Prostate gland (tissue), 2 donors: ENCODE data around the gene PRAMEF33. TPM values are rescaled to one million over a fixed set of nuclear protein-coding genes. Genes with fewer than 3 reads are reported as not detected.
"Not testable (repeated sequence)": the region's sequence is repeated elsewhere in the genome, so short reads cannot be mapped to it uniquely, and the experiment has no call there.

Experiments used
- DNase-seq: peaks from one replicate; pipeline ENCODE4 v3.0.0-alpha.2; 2019; ENCODE audit warnings: low spot score
- H3K27ac ChIP-seq, 2 donors: fragments of 200-600 bp; sonication (generic); 2 replicates each; pipeline ENCODE4 v1.5.1; 2017 to 2019
- H3K27me3 ChIP-seq: fragments of 200-600 bp; sonication (generic); replicated peaks from 2 replicates; pipeline ENCODE4 v1.5.1; 2019; ENCODE audit not compliant: insufficient read depth
- H3K36me3 ChIP-seq, 2 donors: fragments of 200-600 bp; sonication (generic); 1 replicate in 1 of 2; 2 replicates in 1 of 2; pipeline versions ENCODE4 v1.5.1 to v1.8.1; 2017 to 2019
- H3K4me1 ChIP-seq: fragments of 200-600 bp; sonication (generic); replicated peaks from 2 replicates; pipeline ENCODE4 v1.5.1; 2019
- H3K4me3 ChIP-seq, 2 donors: fragments of 200-600 bp; sonication (generic); 2 replicates each; pipeline ENCODE4 v1.5.1; 2017 to 2019
- H3K9me3 ChIP-seq: fragments of 200-600 bp; sonication (generic); 2 replicates; pipeline ENCODE4 v1.5.1; 2017
- WGBS: methylation state at CpG from one replicate; pipeline ENCODE4 v1.1.5; 2018; 5-methylcytosine and 5-hydroxymethylcytosine counted together
- intact Hi-C: fragments of 100-400 bp; cut with DNase I; formaldehyde crosslinking; loops from one replicate; pipeline ENCODE4 v1.14.2; 2022
- total RNA-seq, 2 donors: library from RNA; depleted of rRNA; stranded (reverse); fragments of >200 nt; gene quantifications; one replicate each; pipeline ENCODE4 v1.1.0, GENCODE V29; 2016

PRAMEF33 gene
- not detected for total RNA-seq

DNA sequence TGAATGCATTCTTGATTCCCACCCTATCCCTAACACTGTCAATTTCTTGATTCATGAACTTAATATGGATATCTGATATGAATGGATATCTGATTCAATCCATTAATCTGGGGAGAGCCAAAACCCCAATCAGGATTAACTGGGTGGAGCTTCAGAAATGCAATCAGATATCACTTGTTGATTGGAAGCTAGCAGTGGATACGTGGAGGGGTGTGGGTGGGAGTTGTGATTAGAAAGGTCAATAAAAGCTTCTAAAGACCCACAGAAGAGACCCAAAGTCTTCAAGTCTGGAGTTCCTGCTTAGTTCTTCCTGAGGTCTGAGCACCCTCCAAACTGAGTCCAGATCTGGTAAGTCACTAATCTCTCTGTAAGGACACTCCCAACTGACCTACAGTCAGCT, at the start of gene PRAMEF33:
Gene PRAMEF33, plus strand, starts transcription at position 301 of the 400 bp plus-strand sequence. CDS start 2,416 bp downstream, outside the sequence.
- H3K4me3 ChIP-seq, H3K27ac ChIP-seq, H3K36me3 ChIP-seq, H3K4me1 ChIP-seq, H3K27me3 ChIP-seq, DNase-seq, intact Hi-C loops, H3K9me3 ChIP-seq: not testable (repeated sequence)
- WGBS, result no CpG with 5 or more reads among the region's 1 CpG

DNA sequence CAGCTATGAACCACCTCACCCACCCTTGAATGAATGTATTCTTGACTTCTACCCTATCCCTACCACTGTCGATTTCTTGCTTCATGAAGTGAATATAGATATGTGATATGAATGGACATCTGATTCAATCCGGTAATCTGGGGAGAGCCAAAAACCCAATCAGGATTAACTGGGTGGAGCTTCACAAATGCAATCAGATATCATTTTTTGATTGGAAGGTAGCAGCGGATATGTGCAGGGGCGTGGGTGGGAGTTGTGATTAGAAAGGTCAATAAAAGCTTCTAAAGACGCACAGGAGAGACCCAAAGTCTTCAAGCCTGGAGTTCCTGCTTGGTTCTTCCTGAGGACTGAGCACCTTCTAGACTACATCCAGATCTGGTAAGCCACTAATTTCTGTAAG, 49.4 kb upstream of the PRAMEF33 start, which contains the start of gene PRAMEF5:
Gene PRAMEF5, plus strand, starts transcription at position 301 of the 400 bp plus-strand sequence. CDS start 5,071 bp downstream, outside the sequence.
- H3K27ac ChIP-seq, H3K4me3 ChIP-seq, H3K27me3 ChIP-seq, intact Hi-C loops, DNase-seq, H3K36me3 ChIP-seq, H3K4me1 ChIP-seq, H3K9me3 ChIP-seq: not testable (repeated sequence)
- 96% methylated on average over 2 of the region's 5 CpGs for WGBS

DNA sequence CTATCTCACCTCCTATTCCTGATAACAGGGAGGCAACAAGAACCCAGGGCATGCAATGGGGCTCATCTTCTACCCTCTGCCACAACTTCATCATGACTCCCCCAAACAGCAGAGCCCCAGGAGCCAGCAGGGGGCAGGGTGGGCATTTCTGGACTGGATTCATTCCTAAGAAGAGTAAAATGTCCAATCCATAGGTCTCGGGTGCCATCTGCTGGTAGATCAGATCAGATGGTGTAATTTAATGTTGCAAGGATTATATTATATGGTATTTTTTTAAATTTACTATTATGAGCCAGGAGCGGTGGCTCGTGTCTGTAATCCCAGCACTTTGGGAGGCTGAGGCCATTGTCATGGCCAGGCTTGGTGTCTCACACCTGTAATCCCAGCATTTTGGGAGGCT, 38.2 kb upstream of the PRAMEF33 start:
- H3K9me3 ChIP-seq, DNase-seq, H3K36me3 ChIP-seq, H3K27me3 ChIP-seq, H3K4me3 ChIP-seq, H3K27ac ChIP-seq, intact Hi-C loops, H3K4me1 ChIP-seq: not testable (repeated sequence)
- WGBS, result no CpG with 5 or more reads among the region's 3 CpGs

DNA sequence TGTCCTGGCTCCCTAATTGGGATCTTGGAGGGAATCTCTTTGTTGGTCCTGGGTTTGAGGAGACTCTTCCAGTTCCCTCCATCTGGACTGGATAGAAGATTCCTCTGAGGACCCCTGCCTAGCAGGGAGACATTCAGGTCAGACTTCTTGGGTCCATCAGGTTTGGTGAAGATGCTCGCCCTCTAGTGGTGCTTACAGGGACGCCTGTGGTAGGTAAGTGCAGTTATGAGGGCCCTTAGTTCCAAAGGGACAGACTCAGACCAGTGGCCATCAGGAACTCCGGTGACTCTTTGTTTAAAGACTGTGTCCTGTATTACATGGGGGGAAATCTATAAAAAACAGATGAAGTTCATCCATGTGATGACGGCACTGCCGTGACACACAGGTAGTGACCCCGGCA, 26.3 kb upstream of the PRAMEF33 start:
- not testable (repeated sequence) for H3K4me3 ChIP-seq

GRCh38 chr1:13279617-13280016, 23.7 kb upstream of the PRAMEF33 start:
- H3K9me3 ChIP-seq, H3K4me1 ChIP-seq, DNase-seq, H3K27ac ChIP-seq, H3K36me3 ChIP-seq, H3K27me3 ChIP-seq, intact Hi-C loops, H3K4me3 ChIP-seq: not testable (repeated sequence)
- 58% methylated on average over 3 of the region's 3 CpGs for WGBS

More for the DNA sequence above, 26.3 kb upstream of the PRAMEF33 start:
- H3K27me3 ChIP-seq, H3K9me3 ChIP-seq, intact Hi-C loops, H3K4me1 ChIP-seq, H3K36me3 ChIP-seq, H3K27ac ChIP-seq, DNase-seq: not testable (repeated sequence)
- 38% methylated on average over 3 of the region's 6 CpGs for WGBS

DNA sequence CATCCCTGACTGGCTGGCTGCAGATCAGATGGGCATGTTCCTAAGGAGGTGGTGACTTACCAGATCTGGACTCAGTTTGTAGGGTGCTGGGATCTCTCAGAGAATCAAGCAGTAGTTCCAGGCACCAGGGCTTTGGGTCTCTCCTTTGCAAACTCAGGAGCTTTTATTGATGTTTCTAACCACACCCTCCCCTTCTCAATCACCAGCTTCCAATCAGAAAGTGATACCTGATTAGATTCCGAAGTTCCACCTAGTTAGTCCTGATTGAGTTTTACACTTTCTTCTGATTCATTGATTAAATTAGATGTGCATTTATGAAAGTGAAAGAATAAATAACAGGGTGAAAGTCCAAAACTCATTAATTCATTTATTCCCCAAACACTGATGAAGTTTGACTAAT, 18.3 kb upstream of the PRAMEF33 start, which contains the start of gene PRAMEF8:
Gene PRAMEF8, minus strand, starts transcription at position 101 of the 400 bp plus-strand sequence. CDS start 1,046 bp downstream, outside the sequence.
- DNase-seq, H3K4me1 ChIP-seq, intact Hi-C loops, H3K9me3 ChIP-seq, H3K36me3 ChIP-seq, H3K27me3 ChIP-seq, H3K27ac ChIP-seq, H3K4me3 ChIP-seq: not testable (repeated sequence)
- no CpG with 5 or more reads among the region's 1 CpG for WGBS

GRCh38 chr1:13289030-13289429, 14.3 kb upstream of the PRAMEF33 start:
- H3K4me3 ChIP-seq, intact Hi-C loops, H3K27me3 ChIP-seq, H3K27ac ChIP-seq, H3K9me3 ChIP-seq, H3K4me1 ChIP-seq, DNase-seq, H3K36me3 ChIP-seq: not testable (repeated sequence)
- whole genome bisulfite sequencing, result 50% methylated on average over 3 of the region's 3 CpGs

- H3K27me3 ChIP-seq, intact Hi-C loops, H3K36me3 ChIP-seq, H3K9me3 ChIP-seq, H3K27ac ChIP-seq, H3K4me1 ChIP-seq, DNase-seq, H3K4me3 ChIP-seq: not testable (repeated sequence)
- 100% methylated on average over 2 of the region's 5 CpGs for WGBS
Measured at GRCh38 chr1:13297216-13297931, 6.0 kb upstream of the PRAMEF33 start.

- not testable (repeated sequence) for DNase-seq
Measured at GRCh38 chr1:13298699-13299098, 4.6 kb upstream of the PRAMEF33 start.

DNA sequence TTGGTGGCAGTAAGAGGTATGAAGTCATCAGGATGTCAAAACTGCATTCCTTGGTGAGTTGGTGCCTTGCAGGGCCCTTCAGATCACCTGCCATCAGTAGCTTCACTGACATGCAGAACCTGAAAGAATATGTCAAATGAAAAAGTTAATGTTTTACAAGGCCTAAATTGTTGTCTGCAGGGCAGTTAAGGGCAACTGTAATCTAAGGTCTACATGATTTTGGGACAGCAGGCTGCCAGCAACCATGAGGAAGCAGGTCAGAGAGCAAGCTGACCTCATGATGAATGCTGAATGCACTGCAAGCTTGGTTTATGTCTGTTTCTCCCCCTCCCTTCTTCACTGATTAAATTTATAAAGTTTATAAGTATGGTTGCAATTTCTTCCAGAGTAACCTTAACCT, 1.1 kb upstream of the PRAMEF33 start:
- H3K27me3 ChIP-seq, H3K27ac ChIP-seq, H3K9me3 ChIP-seq, H3K4me1 ChIP-seq, intact Hi-C loops, H3K36me3 ChIP-seq, DNase-seq, H3K4me3 ChIP-seq: not testable (repeated sequence)

More at GRCh38 chr1:13298699-13299098, 4.6 kb upstream of the PRAMEF33 start:
- H3K4me3 ChIP-seq, H3K27ac ChIP-seq, H3K4me1 ChIP-seq, H3K27me3 ChIP-seq, H3K36me3 ChIP-seq, H3K9me3 ChIP-seq, intact Hi-C loops: not testable (repeated sequence)
- 100% methylated on average over 1 of the region's 27 CpGs for WGBS

DNA sequence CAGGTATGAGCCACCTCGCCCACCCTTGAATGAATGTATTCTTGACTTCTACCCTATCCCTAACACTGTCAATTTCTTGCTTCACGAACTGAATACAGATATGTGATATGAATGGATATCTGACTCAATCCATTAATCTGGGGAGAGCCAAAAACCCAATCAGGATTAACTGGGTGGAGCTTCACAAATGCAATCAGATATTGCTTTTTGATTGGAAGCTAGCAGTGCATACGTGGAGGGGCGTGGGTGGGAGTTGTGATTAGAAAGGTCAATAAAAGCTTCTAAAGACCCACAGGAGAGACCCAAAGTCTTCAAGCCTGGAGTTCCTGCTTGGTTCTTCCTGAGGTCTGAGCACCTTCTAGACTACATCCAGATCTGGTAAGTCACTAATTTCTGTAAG, 11.9 kb downstream of the PRAMEF33 start, which contains the start of gene PRAMEF15:
Gene PRAMEF15, plus strand, starts transcription at position 301 of the 400 bp plus-strand sequence. CDS start 2,827 bp downstream, outside the sequence.
- intact Hi-C loops, result not testable (repeated sequence)
- WGBS, result 44% methylated on average over 4 of the region's 4 CpGs

DNA sequence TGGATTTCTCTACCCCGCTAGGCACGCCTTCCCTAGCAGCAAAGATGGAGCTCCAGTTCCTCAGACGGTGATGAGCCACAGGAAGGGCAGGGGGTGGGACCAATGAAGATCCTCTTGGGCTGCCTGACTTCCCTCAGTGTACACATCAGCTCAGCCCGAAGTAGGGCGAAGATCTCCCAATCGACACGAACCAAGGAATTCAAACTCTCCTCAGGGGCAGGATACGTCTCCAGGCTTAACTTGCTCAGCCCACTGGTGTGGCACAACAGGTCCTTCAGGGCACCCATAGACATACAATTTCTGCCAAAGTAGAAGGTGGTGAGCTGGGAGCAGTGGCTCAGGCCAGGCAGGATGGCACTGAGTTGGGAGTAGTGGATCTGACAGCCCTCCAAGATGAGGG, 39.2 kb downstream of the PRAMEF33 start:
- H3K4me1 ChIP-seq, intact Hi-C loops, DNase-seq, H3K4me3 ChIP-seq, H3K27ac ChIP-seq, H3K9me3 ChIP-seq, H3K36me3 ChIP-seq, H3K27me3 ChIP-seq: not testable (repeated sequence)
- 84% methylated on average over 8 of the region's 8 CpGs for WGBS

More for the DNA sequence above, 11.9 kb downstream of the PRAMEF33 start, which contains the start of gene PRAMEF15:
- not testable (repeated sequence) for H3K36me3 ChIP-seq, H3K4me3 ChIP-seq, H3K4me1 ChIP-seq, H3K27me3 ChIP-seq, H3K9me3 ChIP-seq, DNase-seq, H3K27ac ChIP-seq

- H3K36me3 ChIP-seq, H3K27ac ChIP-seq, H3K9me3 ChIP-seq, DNase-seq, H3K4me1 ChIP-seq, intact Hi-C loops, H3K4me3 ChIP-seq, H3K27me3 ChIP-seq: not testable (repeated sequence)
- 76% methylated on average over 6 of the region's 7 CpGs for WGBS
Measured at GRCh38 chr1:13347034-13347433, 43.7 kb downstream of the PRAMEF33 start, which contains the start of gene PRAMEF14. Gene PRAMEF14 (minus strand): TSS chr1:13347134. CDS start chr1:13345314, 1,820 bp downstream.
